Myocyte (in vitro differentiated cells): ENCODE results near the gene LRRC36. TPM values are rescaled to one million over a fixed set of nuclear protein-coding genes. Genes with fewer than 3 reads are reported as not detected.
A peak's percentile ranks its signal among the peaks of the same experiment; 100 is the strongest.

Experiments used
- DNase-seq: peaks from one replicate; pipeline ENCODE4 v3.0.0-alpha.2; 2012; ENCODE audit warnings: low read depth
- total RNA-seq: library from RNA; depleted of rRNA; stranded (reverse); fragments of >200 nt; gene quantifications from 2 replicates; pipeline ENCODE4 v1.2.3, GENCODE V29; 2014

LRRC36 gene
- total RNA-seq, 1 donor from 2014 or later: not detected

GRCh38 chr16:67389911-67390815 lies 63.5 kb downstream of the LRRC36 start:
- DNase-seq: peak; percentile 88

GRCh38 chr16:67390816-67391423 lies 64.3 kb downstream of the LRRC36 start:
- no peak for DNase-seq

GRCh38 chr16:67391424-67392300 lies 65.0 kb downstream of the LRRC36 start:
- DNase-seq: peak; percentile 65

GRCh38 chr16:67392301-67393059 lies 65.9 kb downstream of the LRRC36 start:
- no peak for DNase-seq

- peak; percentile 94 for DNase-seq
Measured at GRCh38 chr16:67393111-67393787, 66.6 kb downstream of the LRRC36 start, which contains the start of gene TPPP3. Gene TPPP3, minus strand, starts transcription at chr16:67393498. Its CDS starts 2,387 bp downstream, at chr16:67391111.

GRCh38 chr16:67393788-67394154 lies 67.2 kb downstream of the LRRC36 start:
- DNase-seq: no peak

GRCh38 chr16:67394155-67395104 lies 67.8 kb downstream of the LRRC36 start:
- DNase-seq: no peak

- DNase-seq: no peak
Measured at GRCh38 chr16:67395105-67395457, 68.5 kb downstream of the LRRC36 start.

- DNase-seq: peak; percentile 94
Measured at GRCh38 chr16:67395458-67396158, 69.0 kb downstream of the LRRC36 start.

- DNase-seq: peak; percentile 99
Measured at GRCh38 chr16:67396159-67397035, 69.8 kb downstream of the LRRC36 start.

GRCh38 chr16:67397036-67397801 lies 70.6 kb downstream of the LRRC36 start:
- DNase-seq: peak; percentile 45

GRCh38 chr16:67397812-67398545 lies 71.4 kb downstream of the LRRC36 start:
- no peak for DNase-seq

- DNase-seq: no peak
Measured at GRCh38 chr16:67398546-67399217, 72.1 kb downstream of the LRRC36 start.

- no peak for DNase-seq
Measured at GRCh38 chr16:67399218-67399733, 72.7 kb downstream of the LRRC36 start.
